Stimulated activated CD4-positive, alpha-beta T cell treated with anti-CD3 and anti-CD28 coated beads, Interleukin-15, amount 100 ng/mL, for 48 hours (primary cell): ENCODE measurements around the gene ELN.

Experiments
- DNase-seq, 2 donors: peaks; one replicate each; pipeline ENCODE4 v3.0.0-alpha.2; 2020; ENCODE audit warnings: low read depth in 2 of 2

The ELN gene

GRCh38 chr7:74023092-74023536, 4.9 kb upstream of the ELN start:
- no peak for DNase-seq

- DNase-seq = no peak
Observed at GRCh38 chr7:74023786-74024185, 4.2 kb upstream of the ELN start.

- no peak for DNase-seq
Observed at GRCh38 chr7:74025146-74025545, 2.8 kb upstream of the ELN start.

- DNase-seq = no peak
Observed at GRCh38 chr7:74025730-74026129, 2.2 kb upstream of the ELN start.

GRCh38 chr7:74026406-74026902, 1.5 kb upstream of the ELN start:
- DNase-seq = no peak

- DNase-seq = peak; percentile 23 to 46
Observed at GRCh38 chr7:74026903-74027682, 880 bp upstream of the ELN start.

- DNase-seq = no peak
Observed at GRCh38 chr7:74028321-74028838, 407 bp downstream of the ELN start.

- no peak for DNase-seq
Observed at GRCh38 chr7:74029089-74029785, 1.3 kb downstream of the ELN start.

- DNase-seq = no peak
Observed at GRCh38 chr7:74029991-74030415, 2.0 kb downstream of the ELN start.

GRCh38 chr7:74030861-74031260, 2.9 kb downstream of the ELN start:
- DNase-seq = no peak

GRCh38 chr7:74031403-74032190, 3.6 kb downstream of the ELN start:
- DNase-seq = no peak

GRCh38 chr7:74032191-74032490, 4.2 kb downstream of the ELN start:
- DNase-seq = no peak

- no peak for DNase-seq
Observed at GRCh38 chr7:74032624-74033371, 4.8 kb downstream of the ELN start.

GRCh38 chr7:74033372-74034311, 5.7 kb downstream of the ELN start:
- DNase-seq = no peak

- DNase-seq = no peak
Observed at GRCh38 chr7:74037609-74038008, 9.6 kb downstream of the ELN start.

GRCh38 chr7:74038194-74038961, 10.4 kb downstream of the ELN start:
- DNase-seq = no peak

- no peak for DNase-seq
Observed at GRCh38 chr7:74039337-74039736, 11.4 kb downstream of the ELN start.

GRCh38 chr7:74040101-74040790, 12.3 kb downstream of the ELN start:
- no peak for DNase-seq
